ENCODE results near the gene CTSZ. TPM values are rescaled to one million over a fixed set of nuclear protein-coding genes. Genes with fewer than 3 reads are reported as not detected.

CTSZ gene
- total and polyA plus RNA-seq, 5 donors from 2014 or later, result 1.8 to 26.6 (median 3.2) TPM

DNA sequence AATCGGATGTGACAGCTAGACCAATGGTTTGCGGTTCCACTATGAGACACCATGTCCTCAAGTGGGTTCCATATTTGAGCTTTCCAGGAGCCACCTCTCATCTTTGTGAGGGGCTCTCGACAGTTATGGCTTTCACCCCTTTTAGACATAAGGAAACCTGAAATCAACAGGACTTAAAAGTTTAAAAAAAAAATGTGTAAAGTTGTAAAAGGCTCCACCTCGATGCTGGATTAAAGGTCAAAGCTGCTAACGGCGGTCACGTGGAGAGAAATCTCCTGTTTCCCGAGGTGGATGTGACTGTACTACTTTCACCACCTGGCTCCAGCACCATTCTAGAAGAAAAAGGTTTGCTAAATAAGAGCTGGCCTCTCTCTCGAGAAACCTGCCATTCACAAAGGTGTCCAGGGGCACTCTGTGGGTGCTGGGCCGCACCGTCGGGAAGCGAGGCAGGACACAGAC is 24.5 kb upstream of the CTSZ start:
- peak overlapping the region in 2 of 3 donors; percentile 91 to 95 for H3K27ac Mint-ChIP-seq
- peak overlapping the region; percentile 91 for H3K4me3 ChIP-seq (ENCODE audit: low read depth, low read length)
- H3K4me1 Mint-ChIP-seq, result peaks cover 35 to 68% (median 53%) of the 10 kb centered on the region in 4 donors
- no peaks in the 10 kb centered on the region for H3K9me3 ChIP-seq (ENCODE audit: control insufficient read depth in 2 of 2, low read length in 2 of 2)
- no peaks in the 10 kb centered on the region for H3K27me3 ChIP-seq (ENCODE audit: control insufficient read depth, insufficient read depth, low read length)
- ATAC-seq (ENCODE audit: low read depth in 2 of 2), result no peak
- H3K9me3 Mint-ChIP-seq, result no peaks in the 10 kb centered on the region
- peak overlapping the region; percentile 90 for H3K27ac ChIP-seq (ENCODE audit: insufficient read depth, low read length, poor library complexity, severe bottlenecking)
- H3K4me1 ChIP-seq (ENCODE audit: control insufficient read depth, insufficient read depth, low read length, poor library complexity, severe bottlenecking), result peaks cover 56% of the 10 kb centered on the region
- H3K4me3 Mint-ChIP-seq, result peak overlapping the region; percentile 90 to 96 (median 94)
- peaks cover 44% of the 10 kb centered on the region for H3K36me3 Mint-ChIP-seq
- peaks cover 59% of the 10 kb centered on the region for H3K36me3 ChIP-seq (ENCODE audit: control insufficient read depth, insufficient read depth, low read length)
- peak in 2 of 3 donors; percentile 26 to 61 for DNase-seq
- no peaks in the 10 kb centered on the region for H3K27me3 Mint-ChIP-seq

DNA sequence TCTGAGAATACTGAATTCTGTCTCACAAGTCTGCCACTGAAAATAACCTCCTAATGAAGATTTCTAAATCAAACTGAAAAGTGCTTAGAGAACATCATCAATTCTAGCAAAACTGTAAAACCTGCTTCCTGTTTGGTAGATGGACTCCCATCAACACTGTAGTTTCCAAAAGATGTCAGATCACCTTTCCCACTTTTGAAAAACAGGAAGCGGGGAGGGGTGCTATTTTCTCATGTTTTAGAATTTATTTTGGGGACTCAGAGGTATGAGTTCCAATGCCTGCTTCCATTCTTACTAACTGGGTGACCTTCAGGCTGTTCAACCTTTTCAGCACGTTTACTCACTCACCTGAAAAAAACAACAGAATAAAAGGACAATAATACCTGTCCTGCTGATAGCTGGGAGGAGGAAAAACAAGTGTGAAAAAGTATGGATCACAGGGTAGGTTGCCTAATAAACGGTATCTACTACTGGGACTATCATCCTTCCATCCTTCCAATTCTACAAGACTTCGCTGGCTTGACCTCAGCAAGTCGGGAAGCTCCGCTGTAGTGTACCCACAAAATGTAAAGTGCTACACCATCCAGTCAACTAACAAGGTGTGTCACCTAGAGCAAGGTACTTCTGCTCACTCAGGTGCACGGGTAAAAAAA is 24.0 kb upstream of the CTSZ start:
- H3K27ac Mint-ChIP-seq, result peak overlapping the region in 2 of 3 donors; percentile 91 to 95
- no peaks in the 10 kb centered on the region for H3K27me3 Mint-ChIP-seq
- DNase-seq (no peak), ATAC-seq (ENCODE audit: low read depth in 2 of 2) (no peak)
- Histone ChIP-seq H3K9me3 (ENCODE audit: control insufficient read depth in 2 of 2, low read length in 2 of 2) (no peaks in the 10 kb centered on the region), H3K27me3 (ENCODE audit: control insufficient read depth, insufficient read depth, low read length) (no peaks in the 10 kb centered on the region), H3K4me1 (ENCODE audit: control insufficient read depth, insufficient read depth, low read length, poor library complexity, severe bottlenecking) (peaks cover 58% of the 10 kb centered on the region), H3K36me3 (ENCODE audit: control insufficient read depth, insufficient read depth, low read length) (peaks cover 60% of the 10 kb centered on the region), H3K27ac (ENCODE audit: insufficient read depth, low read length, poor library complexity, severe bottlenecking) (peak overlapping the region; percentile 90), H3K4me3 (ENCODE audit: low read depth, low read length) (peak overlapping the region; percentile 91)
- no peaks in the 10 kb centered on the region for H3K9me3 Mint-ChIP-seq
- H3K36me3 Mint-ChIP-seq, result peaks cover 45% of the 10 kb centered on the region
- H3K4me1 Mint-ChIP-seq, result peaks cover 41 to 70% (median 58%) of the 10 kb centered on the region in 4 donors
- H3K4me3 Mint-ChIP-seq, result peak overlapping the region; percentile 90 to 96 (median 94)

DNA sequence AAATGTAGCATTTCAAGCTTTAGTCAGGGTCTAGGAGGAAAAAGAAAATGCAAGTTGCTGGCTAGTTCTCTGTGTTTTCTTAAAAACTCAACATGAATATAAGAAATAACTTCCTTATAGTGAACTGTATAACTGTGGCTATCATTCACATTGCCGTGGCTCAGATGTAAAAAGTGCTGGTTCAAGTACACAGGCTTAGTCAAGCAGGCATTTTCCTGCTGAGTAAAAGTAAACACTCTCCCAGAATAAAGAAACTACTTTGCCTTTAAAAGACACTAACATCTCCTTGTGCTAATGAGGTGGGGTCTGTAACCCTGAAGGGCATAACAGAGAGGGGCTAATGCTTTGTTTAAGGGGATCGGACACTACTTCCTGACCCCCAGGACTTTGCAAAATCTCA is 21.8 kb upstream of the CTSZ start:
- H3K36me3 Mint-ChIP-seq, result peaks cover 45% of the 10 kb centered on the region
- Histone ChIP-seq H3K27ac (ENCODE audit: insufficient read depth, low read length, poor library complexity, severe bottlenecking) (no peak overlapping the region), H3K36me3 (ENCODE audit: control insufficient read depth, insufficient read depth, low read length) (peaks cover 66% of the 10 kb centered on the region), H3K4me1 (ENCODE audit: control insufficient read depth, insufficient read depth, low read length, poor library complexity, severe bottlenecking) (peaks cover 58% of the 10 kb centered on the region), H3K27me3 (ENCODE audit: control insufficient read depth, insufficient read depth, low read length) (no peaks in the 10 kb centered on the region), H3K4me3 (ENCODE audit: low read depth, low read length) (peak overlapping the region; percentile 91), H3K9me3 (ENCODE audit: control insufficient read depth in 2 of 2, low read length in 2 of 2) (no peaks in the 10 kb centered on the region)
- ATAC-seq (ENCODE audit: low read depth in 2 of 2) (no peak), DNase-seq (no peak)
- H3K27ac Mint-ChIP-seq, result peak overlapping the region in 2 of 3 donors; percentile 53 to 71
- no peaks in the 10 kb centered on the region for H3K9me3 Mint-ChIP-seq
- H3K27me3 Mint-ChIP-seq, result no peaks in the 10 kb centered on the region
- H3K4me1 Mint-ChIP-seq, result peaks cover 37 to 68% (median 57%) of the 10 kb centered on the region in 4 donors
- H3K4me3 Mint-ChIP-seq, result peak overlapping the region; percentile 67 to 96 (median 90)

DNA sequence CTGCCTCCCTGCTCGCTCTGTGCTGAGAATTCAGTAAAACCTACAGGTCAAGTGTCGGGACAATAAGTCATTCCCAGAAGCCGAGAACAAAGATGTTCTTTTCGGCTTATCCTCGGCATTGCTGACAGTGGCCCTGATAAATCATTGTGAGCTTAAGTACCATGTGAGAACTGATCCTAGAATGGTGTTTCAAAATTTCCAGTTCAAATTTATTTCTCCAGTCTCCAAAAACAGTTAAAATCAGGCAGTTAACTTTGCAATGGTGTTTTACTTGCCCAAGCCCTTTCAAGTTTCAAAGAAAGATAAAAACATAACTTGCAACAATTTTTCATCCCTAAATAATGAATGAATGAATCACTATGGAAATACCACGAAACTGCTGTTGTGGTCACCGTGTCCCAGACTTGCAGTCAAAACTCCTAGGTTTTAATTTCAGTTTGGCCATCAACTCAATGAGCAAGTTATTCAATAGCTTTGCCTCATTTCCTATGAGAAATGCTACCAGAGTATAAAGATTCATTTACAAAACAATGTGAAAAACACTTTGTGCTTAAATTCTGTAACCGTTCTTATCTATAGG is 20.8 kb upstream of the CTSZ start:
- Histone ChIP-seq H3K4me3 (ENCODE audit: low read depth, low read length) (peak overlapping the region; percentile 91), H3K27ac (ENCODE audit: insufficient read depth, low read length, poor library complexity, severe bottlenecking) (no peak overlapping the region), H3K27me3 (ENCODE audit: control insufficient read depth, insufficient read depth, low read length) (no peaks in the 10 kb centered on the region), H3K4me1 (ENCODE audit: control insufficient read depth, insufficient read depth, low read length, poor library complexity, severe bottlenecking) (peaks cover 56% of the 10 kb centered on the region), H3K36me3 (ENCODE audit: control insufficient read depth, insufficient read depth, low read length) (peaks cover 75% of the 10 kb centered on the region), H3K9me3 (ENCODE audit: control insufficient read depth in 2 of 2, low read length in 2 of 2) (no peaks in the 10 kb centered on the region)
- Mint-ChIP-seq H3K27me3 (no peaks in the 10 kb centered on the region), H3K9me3 (no peaks in the 10 kb centered on the region), H3K27ac (peak overlapping the region in 2 of 3 donors; percentile 2 to 11), H3K4me3 (peak overlapping the region in 3 of 4 donors; percentile 11 to 51 (median 22)), H3K4me1 (peaks cover 37 to 66% (median 55%) of the 10 kb centered on the region in 4 donors), H3K36me3 (peaks cover 46% of the 10 kb centered on the region)
- DNase-seq (no peak), ATAC-seq (ENCODE audit: low read depth in 2 of 2) (no peak)

DNA sequence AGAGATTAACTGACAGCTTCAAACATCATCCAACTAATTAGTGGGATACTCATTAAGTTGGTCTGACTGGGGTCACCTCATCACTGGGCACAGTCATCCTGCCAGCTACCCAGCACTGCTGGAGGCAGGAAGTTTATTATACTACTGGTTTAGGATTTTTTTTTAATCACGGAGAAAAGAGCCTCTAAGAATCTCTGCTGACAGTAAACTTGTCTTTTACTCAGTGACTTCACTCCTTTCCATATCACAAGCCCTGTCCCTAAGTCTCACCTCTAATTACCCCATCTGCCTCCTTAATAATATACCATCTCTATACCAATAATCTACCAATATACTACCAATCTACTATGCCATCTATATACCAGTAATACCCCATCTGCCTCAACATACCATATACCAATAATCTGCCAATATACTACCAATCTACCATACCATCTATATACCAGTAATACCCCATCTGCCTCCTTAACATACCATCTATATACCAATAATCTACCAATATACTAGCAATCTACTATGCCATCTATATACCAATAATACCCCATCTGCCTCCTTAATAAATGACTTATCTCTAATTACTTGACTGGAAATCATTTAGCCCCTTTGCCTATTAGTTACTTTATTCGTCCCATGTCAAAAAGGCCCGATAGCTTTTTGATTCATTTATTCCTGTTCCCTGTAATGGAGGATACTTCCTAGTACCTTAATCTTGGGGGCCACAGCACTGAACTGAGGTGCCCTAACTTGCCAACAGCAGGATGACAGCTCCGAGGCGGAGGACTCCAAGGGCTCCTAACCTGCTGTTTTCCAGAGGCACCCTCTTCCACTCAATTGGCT is 20.1 kb upstream of the CTSZ start:
- Mint-ChIP-seq H3K27ac (peak overlapping the region; percentile 2 to 31 (median 11)), H3K4me1 (peaks cover 37 to 66% (median 57%) of the 10 kb centered on the region in 4 donors), H3K27me3 (no peaks in the 10 kb centered on the region), H3K36me3 (peaks cover 52% of the 10 kb centered on the region), H3K9me3 (no peaks in the 10 kb centered on the region), H3K4me3 (peak overlapping the region in 3 of 4 donors; percentile 6 to 66 (median 51))
- Histone ChIP-seq H3K4me1 (ENCODE audit: control insufficient read depth, insufficient read depth, low read length, poor library complexity, severe bottlenecking) (peaks cover 53% of the 10 kb centered on the region), H3K36me3 (ENCODE audit: control insufficient read depth, insufficient read depth, low read length) (peaks cover 76% of the 10 kb centered on the region), H3K27ac (ENCODE audit: insufficient read depth, low read length, poor library complexity, severe bottlenecking) (no peak overlapping the region), H3K4me3 (ENCODE audit: low read depth, low read length) (peak overlapping the region; percentile 30), H3K27me3 (ENCODE audit: control insufficient read depth, insufficient read depth, low read length) (no peaks in the 10 kb centered on the region), H3K9me3 (ENCODE audit: control insufficient read depth in 2 of 2, low read length in 2 of 2) (no peaks in the 10 kb centered on the region)
- DNase-seq (no peak), ATAC-seq (ENCODE audit: low read depth in 2 of 2) (no peak)

DNA sequence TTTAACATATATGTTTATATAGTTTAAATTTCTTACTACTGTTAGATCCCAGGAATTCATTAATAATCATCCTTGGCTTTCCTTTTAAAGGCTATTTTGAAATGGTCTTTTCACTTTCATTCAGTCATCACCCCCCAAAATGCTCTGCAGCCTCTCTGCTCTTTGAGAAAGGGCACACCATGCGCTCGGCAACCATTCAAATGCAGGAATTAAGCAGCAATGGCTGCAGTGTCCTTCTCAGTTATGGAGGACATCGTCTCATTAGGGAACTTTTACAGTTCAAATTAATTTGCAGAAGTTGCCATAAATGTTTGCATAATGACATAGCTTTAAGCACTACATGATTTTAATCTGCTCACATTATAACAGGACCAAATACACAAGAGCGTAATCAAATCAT is 18.5 kb upstream of the CTSZ start:
- Histone ChIP-seq H3K36me3 (ENCODE audit: control insufficient read depth, insufficient read depth, low read length) (peaks cover 76% of the 10 kb centered on the region), H3K27ac (ENCODE audit: insufficient read depth, low read length, poor library complexity, severe bottlenecking) (no peak overlapping the region), H3K27me3 (ENCODE audit: control insufficient read depth, insufficient read depth, low read length) (no peaks in the 10 kb centered on the region), H3K9me3 (ENCODE audit: control insufficient read depth in 2 of 2, low read length in 2 of 2) (no peaks in the 10 kb centered on the region), H3K4me3 (ENCODE audit: low read depth, low read length) (no peak overlapping the region), H3K4me1 (ENCODE audit: control insufficient read depth, insufficient read depth, low read length, poor library complexity, severe bottlenecking) (peaks cover 39% of the 10 kb centered on the region)
- DNase-seq, result no peak
- Mint-ChIP-seq H3K36me3 (peaks cover 56% of the 10 kb centered on the region), H3K27ac (peak overlapping the region in 2 of 3 donors; percentile 42 to 87), H3K4me1 (peaks cover 31 to 57% (median 51%) of the 10 kb centered on the region in 4 donors), H3K9me3 (no peaks in the 10 kb centered on the region), H3K4me3 (peak overlapping the region in 2 of 4 donors; percentile 0 to 51), H3K27me3 (no peaks in the 10 kb centered on the region)
- ATAC-seq (ENCODE audit: low read depth in 2 of 2), result no peak

DNA sequence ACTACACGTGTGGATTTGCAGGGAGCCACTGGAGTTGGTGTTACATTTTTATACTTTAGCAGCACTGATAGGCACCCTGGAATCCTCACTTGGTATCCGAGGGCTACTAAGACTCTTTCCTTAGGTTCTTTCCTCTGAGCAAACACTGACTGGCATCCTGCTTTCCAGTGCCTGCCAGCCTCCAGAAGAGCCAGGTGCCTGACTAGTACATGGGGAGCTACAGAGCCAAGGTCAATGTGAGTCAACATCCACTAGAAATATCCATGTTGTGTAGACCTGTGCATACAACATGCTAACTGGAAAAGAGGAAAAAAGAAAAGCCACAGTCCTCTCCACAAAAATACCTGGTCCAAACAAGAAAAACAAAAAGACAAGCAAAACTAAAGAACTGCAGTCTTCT is 18.0 kb upstream of the CTSZ start:
- no peaks in the 10 kb centered on the region for H3K27me3 Mint-ChIP-seq
- no peak overlapping the region for H3K4me3 ChIP-seq (ENCODE audit: low read depth, low read length)
- H3K27ac ChIP-seq (ENCODE audit: insufficient read depth, low read length, poor library complexity, severe bottlenecking), result no peak overlapping the region
- H3K4me1 ChIP-seq (ENCODE audit: control insufficient read depth, insufficient read depth, low read length, poor library complexity, severe bottlenecking), result peaks cover 35% of the 10 kb centered on the region
- no peaks in the 10 kb centered on the region for H3K9me3 Mint-ChIP-seq
- no peak overlapping the region for H3K4me3 Mint-ChIP-seq
- H3K27me3 ChIP-seq (ENCODE audit: control insufficient read depth, insufficient read depth, low read length), result no peaks in the 10 kb centered on the region
- peaks cover 73% of the 10 kb centered on the region for H3K36me3 ChIP-seq (ENCODE audit: control insufficient read depth, insufficient read depth, low read length)
- H3K27ac Mint-ChIP-seq, result no peak overlapping the region
- ATAC-seq (ENCODE audit: low read depth in 2 of 2) (no peak), DNase-seq (no peak)
- no peaks in the 10 kb centered on the region for H3K9me3 ChIP-seq (ENCODE audit: control insufficient read depth in 2 of 2, low read length in 2 of 2)
- H3K4me1 Mint-ChIP-seq, result peaks cover 28 to 52% (median 47%) of the 10 kb centered on the region in 4 donors
- peaks cover 52% of the 10 kb centered on the region for H3K36me3 Mint-ChIP-seq
